ENCODE results near the gene ACSS3.

ACSS3 gene

GRCh38 chr12:81075539-81075938 is 2.3 kb upstream of the ACSS3 start:
- no peak for TF ChIP-seq CTCF (conservative IDR thresholded peaks at IDR 0.05; ENCODE audit: control insufficient read depth, insufficient read depth, low read depth, low read length)

GRCh38 chr12:81077329-81077685 is 572 bp upstream of the ACSS3 start:
- no peak for TF ChIP-seq CTCF (conservative IDR thresholded peaks at IDR 0.05; ENCODE audit: control insufficient read depth, insufficient read depth, low read depth, low read length)
- DNase-seq (ENCODE audit: low read depth), result peak; percentile 28
- peak overlapping the region; percentile 54 for H3K4me3 ChIP-seq (ENCODE audit: control insufficient read depth, low read depth, low read length)

More at GRCh38 chr12:81075539-81075938, 2.3 kb upstream of the ACSS3 start:
- no peak for DNase-seq (ENCODE audit: low read depth)
- no peak overlapping the region for H3K4me3 ChIP-seq (ENCODE audit: control insufficient read depth, low read depth, low read length)

- DNase-seq (ENCODE audit: low read depth), result peak; percentile 80
- TF ChIP-seq CTCF (conservative IDR thresholded peaks at IDR 0.05; ENCODE audit: control insufficient read depth, insufficient read depth, low read depth, low read length), result no peak
- peak overlapping the region; percentile 54 for H3K4me3 ChIP-seq (ENCODE audit: control insufficient read depth, low read depth, low read length)
Observed at GRCh38 chr12:81078469-81079196, 754 bp downstream of the ACSS3 start.

GRCh38 chr12:81079280-81080076 is 1.6 kb downstream of the ACSS3 start:
- no peak for TF ChIP-seq CTCF (conservative IDR thresholded peaks at IDR 0.05; ENCODE audit: control insufficient read depth, insufficient read depth, low read depth, low read length)
- no peak for DNase-seq (ENCODE audit: low read depth)
- H3K4me3 ChIP-seq (ENCODE audit: control insufficient read depth, low read depth, low read length), result no peak overlapping the region

- TF ChIP-seq CTCF (conservative IDR thresholded peaks at IDR 0.05; ENCODE audit: control insufficient read depth, insufficient read depth, low read depth, low read length), result no peak
- no peak overlapping the region for H3K4me3 ChIP-seq (ENCODE audit: control insufficient read depth, low read depth, low read length)
- DNase-seq (ENCODE audit: low read depth), result peak; percentile 40
Observed at GRCh38 chr12:81080431-81080983, 2.6 kb downstream of the ACSS3 start.

GRCh38 chr12:81081726-81082125 is 3.8 kb downstream of the ACSS3 start:
- DNase-seq (ENCODE audit: low read depth), result no peak
- no peak for TF ChIP-seq CTCF (conservative IDR thresholded peaks at IDR 0.05; ENCODE audit: control insufficient read depth, insufficient read depth, low read depth, low read length)
- H3K4me3 ChIP-seq (ENCODE audit: control insufficient read depth, low read depth, low read length), result no peak overlapping the region

Data from fibroblast of mammary gland (primary cell).